NCI-H187 treated with DMSO at 0.1 percent for 48 hours (cell line): ENCODE measurements around the gene AHCYL1.

ENCODE experiments used
- DNase-seq: peaks from one replicate; lab custom pipeline; 2025; lab: John Stamatoyannopoulos, UW

Gene AHCYL1

DNA sequence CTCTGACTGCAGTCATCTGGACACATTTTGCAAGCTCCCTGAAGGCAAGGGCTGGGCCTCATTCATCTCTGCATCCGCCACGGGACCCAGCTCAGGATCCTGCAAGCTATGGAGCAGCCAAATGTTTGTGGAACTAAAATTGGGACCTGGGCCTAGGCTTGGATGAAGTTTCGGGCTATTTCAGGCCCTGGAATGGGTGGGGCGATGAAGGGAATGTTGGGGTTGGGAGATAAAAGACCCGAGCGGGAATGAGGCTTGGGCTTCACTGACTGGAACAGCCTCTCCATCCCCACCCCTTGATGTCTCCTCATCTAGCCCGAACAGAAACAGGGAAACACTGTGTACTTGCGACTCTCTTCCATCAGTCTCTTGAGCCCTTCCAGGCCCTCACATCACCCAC is 7.3 kb upstream of the AHCYL1 start:
- DNase-seq: no peak

- no peak for DNase-seq
Measured at GRCh38 chr1:109977657-109978378, 6.7 kb upstream of the AHCYL1 start.

GRCh38 chr1:109978761-109979488 is 5.6 kb upstream of the AHCYL1 start:
- no peak for DNase-seq

DNA sequence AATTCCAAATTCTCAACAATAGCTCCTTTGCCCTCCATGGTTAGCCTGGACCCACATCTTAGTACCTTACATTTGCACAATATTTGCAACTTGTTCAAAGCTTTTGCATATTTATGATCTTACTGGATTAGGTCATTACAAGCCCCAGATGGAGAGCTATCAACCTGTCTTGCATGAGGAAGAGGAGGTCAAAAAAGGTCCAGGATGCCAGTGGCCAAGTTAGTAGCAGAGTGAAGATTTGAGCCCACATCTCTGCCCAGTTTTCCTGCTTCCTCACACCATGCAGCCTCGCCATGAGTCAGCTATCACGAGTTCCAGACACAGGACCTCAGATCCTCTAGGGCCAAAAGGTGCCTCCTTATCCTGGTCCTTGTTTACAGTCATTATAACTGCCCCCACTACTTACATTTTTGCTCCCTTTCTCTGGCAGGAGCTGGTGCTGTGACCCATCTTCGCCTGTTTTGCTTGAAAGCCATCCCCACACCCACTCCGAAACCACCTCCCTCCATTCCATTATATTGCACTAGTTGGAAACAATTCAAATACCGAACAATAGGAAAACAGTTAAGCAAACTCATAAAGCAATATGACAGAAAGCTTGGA is 5.0 kb upstream of the AHCYL1 start:
- DNase-seq: no peak

- DNase-seq: no peak
Measured at GRCh38 chr1:109980324-109981003, 4.1 kb upstream of the AHCYL1 start.

DNA sequence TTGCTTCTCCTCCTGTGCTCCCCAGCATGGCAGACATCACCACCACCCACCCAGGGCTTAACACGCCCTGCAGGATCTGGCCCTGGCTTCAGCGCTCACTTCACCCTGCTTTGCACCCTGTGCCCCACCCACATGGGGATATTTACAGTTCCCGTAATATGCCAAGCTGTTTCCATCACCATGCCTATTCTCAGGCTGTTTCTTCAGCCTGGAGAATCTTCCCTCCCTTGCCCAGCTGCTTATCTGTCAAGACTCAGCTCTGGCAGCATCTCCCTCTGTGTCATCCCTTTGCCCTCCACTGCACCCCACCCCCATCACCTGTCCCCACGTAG is 3.6 kb upstream of the AHCYL1 start:
- no peak for DNase-seq

DNA sequence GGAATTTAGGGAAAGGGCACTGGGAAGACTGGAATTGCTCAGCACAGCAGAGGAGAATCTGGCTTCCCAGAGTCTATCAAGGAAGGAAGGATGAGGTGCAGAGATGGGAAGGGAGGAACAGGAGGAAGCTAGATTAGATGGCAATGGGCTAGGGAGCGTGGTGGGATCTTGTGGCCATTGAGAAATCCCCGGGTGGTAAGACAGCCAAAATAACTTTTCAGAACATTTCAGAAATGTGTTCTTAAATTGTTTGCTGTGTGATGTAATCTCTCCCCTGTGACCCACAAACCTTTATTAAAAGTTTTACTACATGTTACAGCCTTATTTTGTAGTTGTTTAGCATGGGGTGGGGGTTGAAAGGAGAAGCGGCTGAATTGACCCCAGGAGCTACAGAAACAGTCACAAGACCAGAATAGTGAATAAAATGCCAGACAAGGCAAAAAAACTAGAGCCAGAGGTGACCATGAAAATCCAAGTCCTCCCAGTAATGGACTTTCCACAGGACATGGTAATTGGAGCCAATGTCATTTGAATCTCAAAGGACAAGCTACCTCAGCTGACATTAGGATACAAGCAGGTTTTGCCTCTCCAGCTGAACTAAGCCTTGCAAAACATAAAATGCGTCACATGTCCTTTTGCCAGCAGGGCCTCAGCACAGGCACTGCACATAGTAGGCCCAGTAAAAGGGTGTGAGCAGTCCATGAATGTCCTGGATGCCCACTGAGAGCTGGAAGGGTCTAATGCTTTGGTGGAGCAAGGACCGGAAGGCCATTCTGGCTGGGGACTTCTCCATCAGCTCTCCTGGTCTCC is 980 bp upstream of the AHCYL1 start:
- DNase-seq: no peak

DNA sequence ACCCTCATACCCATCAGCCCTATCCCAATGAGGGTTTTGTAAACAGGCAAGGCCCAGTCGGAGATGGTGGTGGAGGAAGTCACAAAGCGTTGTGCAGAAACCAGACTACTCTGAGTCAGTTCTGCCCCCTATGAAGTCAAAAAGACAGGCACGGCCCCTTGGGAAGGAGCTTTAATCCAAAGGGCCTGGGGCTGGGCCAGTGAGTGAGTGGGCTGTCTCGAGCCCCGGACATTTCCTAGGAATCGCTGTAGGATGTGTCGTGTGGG is 442 bp upstream of the AHCYL1 start:
- no peak for DNase-seq

DNA sequence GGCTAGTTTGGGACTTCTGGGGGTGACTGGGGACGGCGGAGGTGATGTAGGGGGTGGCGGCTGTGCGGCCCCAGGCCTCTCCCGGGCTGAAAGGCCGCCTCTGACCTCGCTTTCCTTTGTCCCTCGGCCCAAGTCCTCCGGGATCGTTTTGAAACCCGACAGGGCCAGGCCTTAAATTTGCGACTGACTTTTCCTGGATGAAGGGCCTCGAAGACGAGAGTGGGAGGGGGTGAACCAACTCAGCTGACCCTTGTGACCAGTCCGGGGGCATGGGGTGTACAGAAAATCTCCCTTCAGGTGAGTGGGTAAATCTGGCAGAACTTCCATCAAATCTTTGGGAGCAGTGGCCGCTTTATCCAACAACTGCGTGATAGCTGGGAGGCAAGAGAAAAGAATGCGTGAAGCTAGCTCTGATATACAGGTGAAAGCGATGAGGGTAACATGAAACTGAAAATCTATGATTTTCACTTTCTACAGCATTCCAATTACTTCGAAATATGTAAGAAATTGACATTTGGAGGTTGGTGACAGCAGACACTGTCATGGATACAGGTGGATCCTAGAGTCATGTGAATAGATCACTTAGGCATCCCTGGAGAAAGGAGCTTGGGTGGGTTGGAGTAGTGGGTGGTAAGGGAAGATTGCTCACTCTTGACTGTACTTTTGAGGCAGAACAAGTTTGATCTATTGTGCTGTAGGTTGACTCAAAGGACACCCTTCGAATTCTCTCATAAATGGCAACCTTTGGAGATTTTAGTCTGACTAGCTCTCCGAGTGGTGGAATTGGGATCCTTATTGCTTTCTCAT is 885 bp downstream of the AHCYL1 start:
- DNase-seq: no peak

- no peak for DNase-seq
Measured at GRCh38 chr1:109986054-109986444, 1.5 kb downstream of the AHCYL1 start.

DNA sequence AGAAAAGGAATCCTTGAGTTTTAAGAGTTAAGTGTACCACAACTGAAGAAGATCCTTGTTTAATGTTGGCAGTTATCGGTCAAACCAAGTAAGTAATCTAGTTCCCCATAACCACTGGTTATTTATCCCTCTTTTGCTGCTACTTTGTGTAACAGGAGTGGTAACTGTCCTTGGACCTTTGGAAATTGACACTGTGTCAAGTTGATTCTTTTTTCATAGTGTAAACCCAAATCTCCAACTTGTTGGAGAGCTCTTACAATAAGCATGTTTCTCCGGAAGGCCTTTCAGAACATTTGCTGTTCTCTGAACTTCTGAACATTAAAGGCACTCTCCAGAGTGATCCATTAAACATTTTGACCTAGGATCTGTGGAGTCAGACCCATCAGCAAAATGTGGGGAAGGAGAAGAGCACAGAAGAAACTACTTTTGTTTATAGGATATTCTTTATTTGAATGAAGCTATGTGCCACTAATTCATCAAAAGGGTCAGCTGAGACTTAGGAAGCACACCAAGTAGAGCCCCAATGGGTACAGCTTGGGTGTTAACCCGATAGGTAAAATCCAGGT is 3.9 kb downstream of the AHCYL1 start:
- DNase-seq: no peak

DNA sequence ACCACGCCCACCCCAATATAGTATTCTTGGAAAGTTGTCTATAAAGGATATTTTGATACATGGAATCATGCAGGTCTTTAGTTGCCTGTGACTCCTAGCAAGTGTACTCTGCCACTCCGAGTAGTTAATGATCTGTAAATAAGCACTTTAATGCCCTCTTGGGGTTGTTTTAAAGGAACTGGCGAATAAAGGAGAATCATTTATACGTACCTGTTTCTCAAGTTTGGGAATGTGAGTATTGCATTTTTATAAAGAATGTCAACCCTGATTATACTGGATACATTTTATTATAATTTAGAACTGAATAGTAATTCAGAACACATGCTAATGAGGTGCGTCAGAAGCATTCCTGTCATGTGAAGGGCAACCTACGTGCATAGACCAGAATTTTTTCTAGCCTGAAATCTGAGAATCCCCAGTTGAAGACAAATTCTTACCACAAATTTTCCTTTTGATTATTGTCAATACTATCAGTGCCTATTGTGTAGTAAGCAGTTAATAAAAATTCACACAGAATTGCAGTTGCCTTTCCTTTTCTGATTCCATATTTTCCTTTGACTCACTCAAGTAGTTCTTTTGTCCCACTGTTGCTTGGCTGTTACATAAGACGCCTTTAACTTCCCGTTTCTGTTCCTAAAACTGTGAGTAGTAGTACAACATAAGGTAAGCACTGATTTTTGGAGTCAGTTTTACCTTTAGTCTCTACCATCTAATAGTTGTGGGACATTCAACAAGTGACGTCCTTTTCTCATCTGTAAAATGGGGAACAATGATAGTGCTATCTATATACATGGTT is 5.1 kb downstream of the AHCYL1 start:
- DNase-seq: peak; percentile 27

- no peak for DNase-seq
Measured at GRCh38 chr1:109990302-109990653, 5.7 kb downstream of the AHCYL1 start.

GRCh38 chr1:109991400-109991925 is 6.9 kb downstream of the AHCYL1 start:
- no peak for DNase-seq

DNA sequence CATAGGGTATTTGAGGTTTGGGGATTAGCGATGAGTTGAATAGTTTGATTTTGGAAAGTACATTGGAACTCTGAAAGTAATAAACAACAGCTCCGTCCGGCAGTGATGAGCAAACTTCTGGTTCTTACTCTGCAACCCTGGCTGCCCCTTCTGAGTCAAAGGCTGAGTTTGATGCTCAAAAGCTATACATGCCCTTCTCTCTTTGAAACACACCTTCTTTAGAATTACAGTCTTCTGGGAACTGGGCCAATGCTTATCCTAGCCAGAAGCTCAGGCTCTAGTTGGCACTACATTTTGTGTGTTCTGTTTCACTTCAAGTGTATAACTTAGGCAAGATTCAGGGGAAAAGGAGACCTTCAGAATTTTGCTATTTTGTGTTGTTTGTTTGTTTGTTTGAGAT is 9.3 kb downstream of the AHCYL1 start:
- no peak for DNase-seq

GRCh38 chr1:109994654-109995053 is 10.1 kb downstream of the AHCYL1 start:
- DNase-seq: no peak

DNA sequence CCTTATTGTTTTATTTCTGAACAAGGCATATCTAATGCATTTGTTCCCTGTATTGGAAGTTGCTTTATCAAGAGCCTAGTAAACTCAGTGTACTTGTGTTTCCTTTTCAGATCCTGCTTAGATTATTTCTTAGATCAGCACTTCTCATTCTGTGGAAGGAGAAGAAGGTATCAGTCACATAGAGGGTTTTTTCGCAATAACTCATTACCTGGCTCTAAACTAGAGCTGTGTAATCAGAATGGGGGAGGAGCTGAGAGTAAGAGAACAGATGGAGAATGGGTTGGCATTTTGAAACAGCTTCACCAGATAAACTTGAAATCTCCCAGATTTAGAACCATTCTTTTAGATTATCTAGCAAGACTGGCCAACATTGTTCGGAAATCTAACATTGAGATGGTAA is 11.0 kb downstream of the AHCYL1 start:
- DNase-seq: no peak

DNA sequence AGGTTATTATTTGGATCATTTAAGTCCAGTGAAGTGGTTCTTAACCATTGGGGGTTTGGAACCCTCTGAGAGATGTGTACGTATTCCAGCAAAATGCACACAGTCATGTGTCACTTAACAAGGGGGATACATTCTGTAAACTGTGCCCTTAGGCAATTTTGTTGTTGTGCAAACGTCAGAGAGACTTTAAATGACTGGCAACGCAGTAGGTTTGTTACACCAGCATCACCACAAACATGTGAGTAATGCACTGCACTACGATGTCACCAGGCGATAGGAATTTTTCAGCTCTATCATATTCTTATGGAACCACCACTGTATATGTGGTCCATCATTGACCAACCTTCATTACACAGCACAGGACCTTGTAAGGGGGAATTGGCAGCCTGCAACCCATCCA is 11.9 kb downstream of the AHCYL1 start:
- no peak for DNase-seq

DNA sequence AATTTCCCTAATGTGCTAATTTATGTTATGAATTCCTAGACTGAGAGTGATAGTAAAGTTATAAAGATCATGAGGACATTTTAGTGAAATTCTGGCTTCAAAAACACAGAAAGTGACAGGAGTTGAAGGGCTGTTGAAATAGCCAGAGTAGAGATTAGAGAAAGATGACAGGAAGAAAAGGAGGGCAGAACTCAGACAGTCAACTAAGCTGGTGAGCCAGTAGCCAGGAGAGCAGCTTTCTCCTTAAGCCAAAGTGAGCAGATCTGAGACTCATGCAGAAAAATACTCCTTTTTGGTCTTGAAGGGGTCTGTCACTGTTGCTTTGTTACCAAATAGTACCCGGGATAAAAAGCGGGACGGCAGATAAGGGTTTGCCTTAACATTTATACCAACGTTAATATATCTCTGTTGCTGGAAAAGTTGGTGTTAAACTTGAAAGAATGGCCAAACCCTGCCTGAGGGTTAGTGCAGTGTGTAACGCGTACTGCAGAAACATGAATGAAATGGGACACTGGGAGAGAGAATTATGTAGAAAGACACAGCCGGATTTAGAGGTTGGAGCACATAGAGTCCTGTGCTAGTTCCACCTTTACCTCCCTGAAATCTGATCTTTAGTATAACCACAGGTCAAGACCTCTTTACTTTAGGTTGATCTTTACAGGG is 12.8 kb downstream of the AHCYL1 start:
- DNase-seq: no peak

GRCh38 chr1:109997867-109998229 is 13.3 kb downstream of the AHCYL1 start:
- DNase-seq: no peak
